CD4-positive, alpha-beta T cell (primary cell): Measurements from ENCODE around the gene SCAF1. TPM values are rescaled to one million over a fixed set of nuclear protein-coding genes. Genes with fewer than 3 reads are reported as not detected.

Experiments used
- ATAC-seq: fragments of 200-7000 bp; cut with Tn5 transposase; one replicate; pipeline ENCODE4 v1.10.0; 2022; ENCODE audit warnings: mild to moderate bottlenecking; ENCODE audit not compliant: poor library complexity
- CTCF ChIA-PET: fragments of 350-600 bp; sonication (Branson Sonifier 250); formaldehyde crosslinking; loops from one replicate; lab custom pipeline; 2021; ENCODE audit warnings: antibody characterized with exemption, inconsistent platforms; lab: Charles Lee
- POLR2A ChIA-PET: fragments of 350-600 bp; sonication (Branson Sonifier 250); formaldehyde crosslinking; loops from one replicate; lab custom pipeline; 2021; ENCODE audit warnings: antibody characterized with exemption, inconsistent platforms; lab: Charles Lee
- DNase-seq, 14 experiments: peaks; one replicate each; pipeline ENCODE4 v3.0.0-alpha.2; 2013 to 2020; ENCODE audit warnings: mixed read lengths in 2 of 14
- H3K27ac ChIP-seq, 2 donors: one replicate each; pipeline versions ENCODE4 v1.5.1 to v1.7.0; 2013; ENCODE audit warnings: low read length in 2 of 2, low read depth in 1 of 2, mild to moderate bottlenecking in 1 of 2
- H3K27me3 ChIP-seq, 2 experiments: 1 replicate in 1 of 2; 2 replicates in 1 of 2; pipeline versions ENCODE4 v1.6.1 to v1.7.0; 2013; ENCODE audit warnings: low read length in 2 of 2, control low read depth in 1 of 2, mild to moderate bottlenecking in 1 of 2, moderate library complexity in 1 of 2; ENCODE audit not compliant: insufficient read depth in 2 of 2, control insufficient read depth in 1 of 2
- H3K36me3 ChIP-seq: one replicate; pipeline ENCODE4 v1.6.1; 2013; ENCODE audit warnings: low read length, control low read depth; ENCODE audit not compliant: insufficient read depth
- H3K4me1 ChIP-seq: one replicate; pipeline ENCODE4 v1.6.1; 2013; ENCODE audit warnings: low read length, control low read depth; ENCODE audit not compliant: insufficient read depth
- H3K4me3 ChIP-seq: one replicate; pipeline ENCODE4 v1.5.1; 2013; ENCODE audit warnings: mild to moderate bottlenecking, low read length, moderate library complexity
- H3K9me3 ChIP-seq, 2 experiments: 1 replicate in 1 of 2; 2 replicates in 1 of 2; pipeline versions ENCODE4 v1.6.1 to v1.7.0; 2013; ENCODE audit warnings: low read length in 2 of 2, mild to moderate bottlenecking in 2 of 2, control low read depth in 1 of 2, moderate library complexity in 1 of 2; ENCODE audit not compliant: control insufficient read depth in 1 of 2, insufficient read depth in 1 of 2
- H3K27ac Mint-ChIP-seq: one replicate; pipeline ENCODE4 v1.8.0; 2020; ENCODE audit warnings: mixed read lengths
- H3K27me3 Mint-ChIP-seq: one replicate; pipeline ENCODE4 v1.8.0; 2021; ENCODE audit warnings: mixed read lengths
- H3K36me3 Mint-ChIP-seq: one replicate; pipeline ENCODE4 v1.8.0; 2021; ENCODE audit warnings: low read depth, mixed read lengths
- H3K4me1 Mint-ChIP-seq: one replicate; pipeline ENCODE4 v1.8.0; 2021; ENCODE audit warnings: low read depth, mixed read lengths
- H3K4me3 Mint-ChIP-seq: one replicate; pipeline ENCODE4 v1.8.0; 2020; ENCODE audit warnings: mild to moderate bottlenecking, mixed read lengths
- H3K9me3 Mint-ChIP-seq: one replicate; pipeline ENCODE4 v1.8.0; 2020; ENCODE audit warnings: mixed read lengths
- intact Hi-C, 2 experiments: fragments of 100-400 bp; cut with DNase I in 1 of 2; cut with micrococcal nuclease in 1 of 2; formaldehyde crosslinking; loops; one replicate each; pipeline versions ENCODE4 v1.15.1 to v1.9.0; 2023 to 2025; cut with DNase I, micrococcal nuclease
- total RNA-seq, 174 experiments: library from RNA in 2 of 174; stranded (reverse) in 2 of 174; gene quantifications; one replicate each; pipeline ENCODE4 v1.2.3 and lab custom pipeline; 2021 to 2026
- TF ChIP-seq, protein P1 (sequence below): fragments of 200-600 bp; IDR thresholded peaks from one replicate; pipeline ENCODE4 v1.8.0; 2022; ENCODE audit warnings: antibody characterized with exemption, mild to moderate bottlenecking

The SCAF1 gene
- total RNA-seq, 2 experiments from 2014 or later, result 30.6 to 34.8 TPM

DNA sequence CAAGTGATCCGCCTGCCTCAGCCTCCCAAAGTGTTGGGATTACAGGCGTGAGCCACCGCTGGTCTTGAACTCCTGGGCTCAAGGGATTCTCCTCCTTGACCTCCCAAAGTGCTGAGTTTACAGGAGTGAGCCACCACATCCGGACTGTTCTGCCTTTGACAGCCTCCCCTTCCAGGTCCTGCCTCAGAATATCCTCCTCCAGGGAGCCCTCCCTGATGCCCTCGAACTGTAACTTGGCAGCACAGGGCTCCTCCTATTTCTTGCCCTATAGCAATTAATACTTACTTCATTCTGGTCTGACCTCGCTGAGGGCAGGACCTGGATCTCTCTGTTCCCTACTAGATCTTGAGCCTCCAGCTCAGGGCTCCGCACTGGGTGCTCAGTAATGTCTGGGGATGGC, 54.9 kb downstream of the SCAF1 start:
- TF ChIP-seq, protein P1, sequence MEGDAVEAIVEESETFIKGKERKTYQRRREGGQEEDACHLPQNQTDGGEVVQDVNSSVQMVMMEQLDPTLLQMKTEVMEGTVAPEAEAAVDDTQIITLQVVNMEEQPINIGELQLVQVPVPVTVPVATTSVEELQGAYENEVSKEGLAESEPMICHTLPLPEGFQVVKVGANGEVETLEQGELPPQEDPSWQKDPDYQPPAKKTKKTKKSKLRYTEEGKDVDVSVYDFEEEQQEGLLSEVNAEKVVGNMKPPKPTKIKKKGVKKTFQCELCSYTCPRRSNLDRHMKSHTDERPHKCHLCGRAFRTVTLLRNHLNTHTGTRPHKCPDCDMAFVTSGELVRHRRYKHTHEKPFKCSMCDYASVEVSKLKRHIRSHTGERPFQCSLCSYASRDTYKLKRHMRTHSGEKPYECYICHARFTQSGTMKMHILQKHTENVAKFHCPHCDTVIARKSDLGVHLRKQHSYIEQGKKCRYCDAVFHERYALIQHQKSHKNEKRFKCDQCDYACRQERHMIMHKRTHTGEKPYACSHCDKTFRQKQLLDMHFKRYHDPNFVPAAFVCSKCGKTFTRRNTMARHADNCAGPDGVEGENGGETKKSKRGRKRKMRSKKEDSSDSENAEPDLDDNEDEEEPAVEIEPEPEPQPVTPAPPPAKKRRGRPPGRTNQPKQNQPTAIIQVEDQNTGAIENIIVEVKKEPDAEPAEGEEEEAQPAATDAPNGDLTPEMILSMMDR, result no peak
- Mint-ChIP-seq H3K27ac (no peak overlapping the region), H3K9me3 (no peaks in the 10 kb centered on the region), H3K36me3 (no peaks in the 10 kb centered on the region), H3K27me3 (peaks cover 13% of the 10 kb centered on the region), H3K4me1 (no peaks in the 10 kb centered on the region), H3K4me3 (no peak overlapping the region)
- POLR2A ChIA-PET, result no interaction called here
- CTCF ChIA-PET, result no interaction called here
- no peak overlapping the region for H3K4me3 ChIP-seq
- H3K27me3 ChIP-seq, result peaks cover 0 to 3% of the 10 kb centered on the region in 2 experiments
- H3K27ac ChIP-seq, result no peak overlapping the region
- ATAC-seq (no peak), DNase-seq (no peak)
- H3K36me3 ChIP-seq, result no peaks in the 10 kb centered on the region
- intact Hi-C loops, result no loop called here
- H3K4me1 ChIP-seq, result peaks cover 3% of the 10 kb centered on the region
- no peaks in the 10 kb centered on the region for H3K9me3 ChIP-seq

DNA sequence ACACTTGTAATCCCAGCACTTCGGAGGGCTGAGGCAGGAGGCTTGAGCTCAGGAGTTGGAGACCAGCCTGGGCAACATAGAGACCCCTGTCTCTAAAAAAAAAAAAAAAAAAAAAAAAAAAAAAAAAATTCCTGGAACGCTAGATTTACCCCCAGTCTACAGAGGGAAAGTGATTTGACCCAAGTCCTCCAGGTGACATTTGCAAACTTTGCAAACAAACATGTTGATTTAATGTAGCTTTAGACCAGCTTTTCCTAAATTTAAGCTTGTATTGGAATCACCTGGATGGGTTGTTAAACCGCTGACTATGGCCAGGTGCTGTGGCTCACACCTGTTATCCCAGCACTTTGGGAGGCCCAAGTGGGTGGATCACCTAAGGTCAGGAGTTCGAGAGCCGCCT, 57.4 kb downstream of the SCAF1 start:
- H3K27me3 Mint-ChIP-seq, result peaks cover 11% of the 10 kb centered on the region
- Histone ChIP-seq H3K27ac (no peak overlapping the region), H3K9me3 (no peaks in the 10 kb centered on the region), H3K36me3 (no peaks in the 10 kb centered on the region), H3K4me3 (no peak overlapping the region), H3K4me1 (no peaks in the 10 kb centered on the region), H3K27me3 (peaks cover 0 to 4% of the 10 kb centered on the region in 2 experiments)
- H3K36me3 Mint-ChIP-seq, result no peaks in the 10 kb centered on the region
- DNase-seq (no peak), ATAC-seq (no peak)
- no peak overlapping the region for H3K27ac Mint-ChIP-seq
- no peaks in the 10 kb centered on the region for H3K4me1 Mint-ChIP-seq
- intact Hi-C loops, result no loop called here
- H3K4me3 Mint-ChIP-seq, result no peak overlapping the region
- CTCF ChIA-PET, result no interaction called here
- POLR2A ChIA-PET, result no interaction called here
- H3K9me3 Mint-ChIP-seq, result no peaks in the 10 kb centered on the region
- TF ChIP-seq, protein P1, result no peak

DNA sequence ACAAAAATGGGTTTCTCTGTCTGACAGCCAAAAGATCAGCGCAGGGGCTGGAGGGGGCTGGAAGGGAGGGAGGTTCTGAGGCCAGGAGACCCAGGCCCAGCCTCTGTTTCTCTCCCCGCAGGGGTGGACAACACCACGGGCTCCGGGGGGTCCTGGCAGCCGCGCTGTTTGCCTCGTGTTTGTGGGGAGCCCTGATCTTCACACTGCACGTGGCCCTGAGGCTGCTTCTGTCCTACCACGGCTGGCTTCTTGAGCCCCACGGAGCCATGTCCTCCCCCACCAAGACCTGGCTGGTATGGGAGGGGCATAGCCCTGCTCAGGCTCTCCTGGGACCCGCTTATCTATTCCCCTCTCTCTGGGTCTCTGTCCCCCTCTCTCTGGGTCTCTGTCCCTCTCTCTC, 58.6 kb downstream of the SCAF1 start:
- intact Hi-C loops, result no loop called here
- DNase-seq, result no peak
- no peak overlapping the region for H3K27ac Mint-ChIP-seq

More for the DNA sequence above, 58.6 kb downstream of the SCAF1 start:
- Histone ChIP-seq H3K27ac (no peak overlapping the region), H3K4me3 (no peak overlapping the region), H3K4me1 (no peaks in the 10 kb centered on the region), H3K9me3 (no peaks in the 10 kb centered on the region), H3K36me3 (no peaks in the 10 kb centered on the region), H3K27me3 (peaks cover 0 to 4% of the 10 kb centered on the region in 2 experiments)
- Mint-ChIP-seq H3K27me3 (peaks cover 11% of the 10 kb centered on the region), H3K4me1 (no peaks in the 10 kb centered on the region), H3K9me3 (no peaks in the 10 kb centered on the region), H3K36me3 (no peaks in the 10 kb centered on the region), H3K4me3 (no peak overlapping the region)
- TF ChIP-seq, protein P1, result no peak
- POLR2A ChIA-PET, result no interaction called here
- CTCF ChIA-PET, result interaction anchor here (0.8 kb wide), 1 partner anchor 17 kb away, joined by 3 read pairs; no protein-coding TSS in a partner anchor
- no peak for ATAC-seq
